RWPE2 (cell line): ENCODE measurements around the gene RETREG2.

ENCODE experiments used
- ATAC-seq: fragments of 200-7000 bp; cut with Tn5 transposase; 3 replicates; pipeline ENCODE4 v1.9.1; 2021; ENCODE audit warnings: low read depth
- DNase-seq: peaks from one replicate; pipeline ENCODE4 v3.0.0-alpha.2; 2020; ENCODE audit warnings: low spot score
- H3K27ac ChIP-seq: fragments of 450-650 bp; 2 replicates; pipeline ENCODE4 v1.5.1; 2017; ENCODE audit warnings: mild to moderate bottlenecking; ENCODE audit not compliant: poor library complexity, severe bottlenecking
- H3K27me3 ChIP-seq: fragments of 250-450 bp; sonication (Bioruptor Pico); 2 replicates; pipeline ENCODE4 v1.5.1; 2021; ENCODE audit warnings: mild to moderate bottlenecking, moderate library complexity; ENCODE audit not compliant: insufficient read depth, poor library complexity, severe bottlenecking
- H3K36me3 ChIP-seq: fragments of 250-450 bp; sonication (Bioruptor Pico); 2 replicates; pipeline ENCODE4 v1.5.1; 2020; ENCODE audit warnings: low read depth, mild to moderate bottlenecking, moderate library complexity
- H3K4me1 ChIP-seq: fragments of 250-450 bp; sonication (Bioruptor Pico); 2 replicates; pipeline ENCODE4 v1.5.1; 2021; ENCODE audit warnings: mild to moderate bottlenecking, moderate library complexity; ENCODE audit not compliant: insufficient read depth, poor library complexity, severe bottlenecking
- H3K4me3 ChIP-seq: fragments of 250-450 bp; sonication (Bioruptor Pico); 2 replicates; pipeline ENCODE4 v1.5.1; 2021; ENCODE audit warnings: mild to moderate bottlenecking, moderate library complexity; ENCODE audit not compliant: severe bottlenecking
- H3K9me3 ChIP-seq: fragments of 250-450 bp; sonication (Bioruptor Pico); 2 replicates; pipeline ENCODE4 v1.5.1; 2021; ENCODE audit warnings: mild to moderate bottlenecking, moderate library complexity; ENCODE audit not compliant: severe bottlenecking
- TF ChIP-seq, protein P1 (sequence below): fragments of 450-650 bp; IDR thresholded peaks from one replicate; pipeline ENCODE4 v1.5.1; 2017; ENCODE audit warnings: mild to moderate bottlenecking, moderate library complexity; ENCODE audit not compliant: poor library complexity, severe bottlenecking

The RETREG2 gene, protein sequence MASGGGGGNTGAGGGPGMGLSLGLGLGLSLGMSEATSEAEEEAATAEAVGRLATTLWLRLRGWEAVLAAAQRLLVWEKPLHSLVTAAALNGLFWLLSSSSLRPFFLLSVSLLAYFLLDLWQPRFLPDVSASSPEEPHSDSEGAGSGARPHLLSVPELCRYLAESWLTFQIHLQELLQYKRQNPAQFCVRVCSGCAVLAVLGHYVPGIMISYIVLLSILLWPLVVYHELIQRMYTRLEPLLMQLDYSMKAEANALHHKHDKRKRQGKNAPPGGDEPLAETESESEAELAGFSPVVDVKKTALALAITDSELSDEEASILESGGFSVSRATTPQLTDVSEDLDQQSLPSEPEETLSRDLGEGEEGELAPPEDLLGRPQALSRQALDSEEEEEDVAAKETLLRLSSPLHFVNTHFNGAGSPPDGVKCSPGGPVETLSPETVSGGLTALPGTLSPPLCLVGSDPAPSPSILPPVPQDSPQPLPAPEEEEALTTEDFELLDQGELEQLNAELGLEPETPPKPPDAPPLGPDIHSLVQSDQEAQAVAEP

DNA sequence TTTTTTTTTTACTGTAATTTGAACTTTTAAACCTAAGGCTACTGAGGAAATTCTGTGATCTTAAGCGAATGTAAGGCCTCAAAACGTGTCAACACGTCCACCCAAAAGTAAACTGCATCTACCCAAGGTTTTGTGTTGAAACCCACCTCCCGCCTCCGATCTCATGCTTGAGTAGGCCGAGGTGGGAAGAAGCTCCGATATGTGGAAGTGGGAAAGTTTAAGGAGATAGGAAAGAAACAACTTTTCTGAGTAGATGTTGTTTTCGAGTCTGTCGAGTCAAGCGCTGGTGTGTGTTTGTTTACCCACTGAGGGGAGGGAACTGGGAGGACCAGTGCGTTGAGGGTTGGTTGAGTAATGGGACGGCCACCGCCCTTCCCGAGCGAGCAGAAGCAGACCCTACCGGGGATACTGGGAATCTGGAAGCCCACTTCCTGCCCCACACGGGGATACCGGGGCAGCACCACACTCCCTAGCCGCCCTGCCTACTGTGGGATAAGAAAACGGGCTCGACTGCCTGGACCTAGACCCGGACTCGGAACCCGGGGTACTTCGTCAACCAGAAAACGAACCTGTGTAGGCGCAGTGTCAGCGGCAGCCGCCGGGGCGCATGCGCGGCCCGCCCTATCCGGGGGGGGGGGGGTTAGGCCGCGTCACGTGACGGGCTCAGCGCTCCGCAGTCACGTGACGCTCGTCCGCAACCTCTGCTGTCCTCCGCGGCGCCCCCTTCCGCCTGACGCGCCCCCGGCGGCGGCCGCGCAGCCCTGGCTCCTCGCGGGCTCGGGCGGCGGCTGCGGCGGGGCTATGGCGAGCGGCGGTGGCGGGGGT, at the start of gene RETREG2:
TSS of gene RETREG2 (plus strand) at position 724 of the 825 bp plus-strand sequence. CDS start at position 802, 78 bp downstream.
- Histone ChIP-seq H3K27me3 (no peaks in the 10 kb centered on the region), H3K36me3 (peaks cover 36% of the 10 kb centered on the region), H3K27ac (peak within 1 kb of the TSS; percentile 91), H3K4me3 (peak within 1 kb of the TSS; percentile 81), H3K4me1 (no peaks in the 10 kb centered on the region), H3K9me3 (no peaks in the 10 kb centered on the region)
- TF ChIP-seq, protein P1, sequence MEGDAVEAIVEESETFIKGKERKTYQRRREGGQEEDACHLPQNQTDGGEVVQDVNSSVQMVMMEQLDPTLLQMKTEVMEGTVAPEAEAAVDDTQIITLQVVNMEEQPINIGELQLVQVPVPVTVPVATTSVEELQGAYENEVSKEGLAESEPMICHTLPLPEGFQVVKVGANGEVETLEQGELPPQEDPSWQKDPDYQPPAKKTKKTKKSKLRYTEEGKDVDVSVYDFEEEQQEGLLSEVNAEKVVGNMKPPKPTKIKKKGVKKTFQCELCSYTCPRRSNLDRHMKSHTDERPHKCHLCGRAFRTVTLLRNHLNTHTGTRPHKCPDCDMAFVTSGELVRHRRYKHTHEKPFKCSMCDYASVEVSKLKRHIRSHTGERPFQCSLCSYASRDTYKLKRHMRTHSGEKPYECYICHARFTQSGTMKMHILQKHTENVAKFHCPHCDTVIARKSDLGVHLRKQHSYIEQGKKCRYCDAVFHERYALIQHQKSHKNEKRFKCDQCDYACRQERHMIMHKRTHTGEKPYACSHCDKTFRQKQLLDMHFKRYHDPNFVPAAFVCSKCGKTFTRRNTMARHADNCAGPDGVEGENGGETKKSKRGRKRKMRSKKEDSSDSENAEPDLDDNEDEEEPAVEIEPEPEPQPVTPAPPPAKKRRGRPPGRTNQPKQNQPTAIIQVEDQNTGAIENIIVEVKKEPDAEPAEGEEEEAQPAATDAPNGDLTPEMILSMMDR: peak; percentile 54
- ATAC-seq: peak; percentile 73
- peak; percentile 90 for DNase-seq

DNA sequence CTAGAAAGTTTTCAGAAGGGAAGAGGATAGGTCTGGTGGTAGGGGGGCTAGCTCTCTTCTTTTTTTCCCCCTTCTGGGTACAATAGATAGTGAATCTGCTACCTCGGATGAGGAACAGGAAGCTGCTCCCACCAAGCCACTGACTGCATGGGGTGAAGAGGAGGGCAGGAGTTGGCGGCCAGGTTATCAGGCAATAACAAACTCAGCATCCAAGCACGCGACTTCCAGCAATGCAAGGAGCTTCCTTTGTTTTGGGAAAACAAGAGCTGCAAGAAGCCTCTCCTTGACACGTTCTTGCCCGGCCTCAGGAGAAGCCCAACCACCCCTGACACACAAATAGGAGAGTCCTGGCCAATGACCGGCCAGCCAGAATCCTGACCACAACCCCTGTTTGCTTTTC, 49.7 kb upstream of the RETREG2 start:
- H3K36me3 ChIP-seq: no peaks in the 10 kb centered on the region
- H3K27me3 ChIP-seq: no peaks in the 10 kb centered on the region
- H3K4me1 ChIP-seq: no peaks in the 10 kb centered on the region
- DNase-seq (no peak), ATAC-seq (no peak)
- H3K9me3 ChIP-seq: no peaks in the 10 kb centered on the region
- TF ChIP-seq, protein P1: no peak
- H3K27ac ChIP-seq: no peak overlapping the region
- no peak overlapping the region for H3K4me3 ChIP-seq

DNA sequence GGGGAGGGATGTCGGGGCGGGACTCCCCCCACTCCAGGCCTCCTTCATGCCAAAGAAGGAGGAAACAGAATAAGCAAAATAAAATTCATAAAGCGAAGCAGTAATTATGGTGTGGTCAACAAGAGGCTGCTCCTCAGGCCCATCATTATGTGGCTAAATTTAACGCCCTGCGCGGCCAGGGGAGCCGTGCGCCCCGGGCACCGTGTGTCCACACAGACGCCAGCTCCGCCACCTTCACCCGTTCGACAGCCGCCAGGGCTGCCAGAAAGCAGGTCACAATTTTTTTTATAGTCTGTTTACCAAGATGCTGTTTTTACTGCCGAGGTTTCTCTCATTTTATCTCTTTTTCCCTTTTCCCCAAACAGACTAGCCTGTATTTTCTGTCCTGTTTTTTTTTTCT, 48.5 kb upstream of the RETREG2 start:
- Histone ChIP-seq H3K4me1 (no peaks in the 10 kb centered on the region), H3K4me3 (no peak overlapping the region), H3K27ac (no peak overlapping the region), H3K9me3 (no peaks in the 10 kb centered on the region), H3K36me3 (no peaks in the 10 kb centered on the region), H3K27me3 (no peaks in the 10 kb centered on the region)
- TF ChIP-seq, protein P1: no peak
- ATAC-seq (no peak), DNase-seq (no peak)

DNA sequence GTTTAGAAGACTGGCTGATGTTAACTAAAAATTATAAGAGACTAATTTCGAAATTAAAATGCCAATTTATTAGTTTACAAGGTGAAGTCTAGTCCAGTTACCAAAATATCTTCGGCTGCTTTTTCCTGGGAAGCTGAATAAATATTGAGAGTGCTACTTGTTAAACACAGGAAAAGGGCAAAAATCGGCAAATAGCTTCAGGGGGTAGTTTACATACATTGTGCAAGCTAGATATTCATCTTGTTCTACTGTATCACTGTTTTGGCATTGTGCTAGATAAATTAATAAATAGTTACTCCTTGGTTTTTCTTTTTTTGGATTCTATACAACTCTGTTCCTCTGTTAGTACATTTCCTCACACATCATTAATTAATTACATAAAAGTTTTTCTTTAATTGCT, 46.7 kb upstream of the RETREG2 start:
- DNase-seq (no peak), ATAC-seq (no peak)
- no peaks in the 10 kb centered on the region for H3K36me3 ChIP-seq
- H3K4me1 ChIP-seq: no peaks in the 10 kb centered on the region
- TF ChIP-seq, protein P1: no peak
- no peak overlapping the region for H3K27ac ChIP-seq
- no peak overlapping the region for H3K4me3 ChIP-seq
- H3K27me3 ChIP-seq: no peaks in the 10 kb centered on the region
- no peaks in the 10 kb centered on the region for H3K9me3 ChIP-seq
